Liver (tissue), 3 donors: ENCODE results near the gene GTF2F2.

Experiments
- EGR1 ChIP-seq, 2 donors: IDR thresholded peaks; 2 replicates each; pipeline ENCODE4 v1.6.1; 2016 to 2018; ENCODE audit warnings: antibody characterized with exemption in 2 of 2, low read depth in 2 of 2
- HNF4G ChIP-seq: IDR thresholded peaks from 2 replicates; pipeline ENCODE4 v1.6.1; 2016; ENCODE audit warnings: antibody characterized with exemption
- RXRA ChIP-seq, 2 donors: IDR thresholded peaks; 2 replicates each; pipeline ENCODE4 v1.6.1; 2017 to 2018; ENCODE audit warnings: antibody characterized with exemption in 2 of 2, mild to moderate bottlenecking in 1 of 2
- TAF1 ChIP-seq: conservative IDR thresholded peaks from 2 replicates; pipeline ENCODE4 v1.6.1; 2016; ENCODE audit warnings: antibody characterized with exemption, mild to moderate bottlenecking
- YY1 ChIP-seq: IDR thresholded peaks from 2 replicates; pipeline ENCODE4 v1.6.1; 2016; ENCODE audit warnings: antibody characterized with exemption, mild to moderate bottlenecking
- TF ChIP-seq, protein P1 (sequence below): fragments of 150-350 bp; IDR thresholded peaks from 2 replicates; pipeline ENCODE4 v1.5.1; 2017; ENCODE audit warnings: improper control_type of control experiment, low read depth, low read length; ENCODE audit not compliant: missing input control
- TF ChIP-seq, protein P2 (sequence below): IDR thresholded peaks from 2 replicates; pipeline ENCODE4 v1.6.1; 2016; ENCODE audit warnings: antibody characterized with exemption, mild to moderate bottlenecking
- donor health status: healthy.
- donor health status: healthy.

GRCh38 chr13:45242070-45242469 is 121.8 kb downstream of the GTF2F2 start:
- TF ChIP-seq, protein P1, sequence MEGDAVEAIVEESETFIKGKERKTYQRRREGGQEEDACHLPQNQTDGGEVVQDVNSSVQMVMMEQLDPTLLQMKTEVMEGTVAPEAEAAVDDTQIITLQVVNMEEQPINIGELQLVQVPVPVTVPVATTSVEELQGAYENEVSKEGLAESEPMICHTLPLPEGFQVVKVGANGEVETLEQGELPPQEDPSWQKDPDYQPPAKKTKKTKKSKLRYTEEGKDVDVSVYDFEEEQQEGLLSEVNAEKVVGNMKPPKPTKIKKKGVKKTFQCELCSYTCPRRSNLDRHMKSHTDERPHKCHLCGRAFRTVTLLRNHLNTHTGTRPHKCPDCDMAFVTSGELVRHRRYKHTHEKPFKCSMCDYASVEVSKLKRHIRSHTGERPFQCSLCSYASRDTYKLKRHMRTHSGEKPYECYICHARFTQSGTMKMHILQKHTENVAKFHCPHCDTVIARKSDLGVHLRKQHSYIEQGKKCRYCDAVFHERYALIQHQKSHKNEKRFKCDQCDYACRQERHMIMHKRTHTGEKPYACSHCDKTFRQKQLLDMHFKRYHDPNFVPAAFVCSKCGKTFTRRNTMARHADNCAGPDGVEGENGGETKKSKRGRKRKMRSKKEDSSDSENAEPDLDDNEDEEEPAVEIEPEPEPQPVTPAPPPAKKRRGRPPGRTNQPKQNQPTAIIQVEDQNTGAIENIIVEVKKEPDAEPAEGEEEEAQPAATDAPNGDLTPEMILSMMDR = no peak
- TF ChIP-seq, protein P2, sequence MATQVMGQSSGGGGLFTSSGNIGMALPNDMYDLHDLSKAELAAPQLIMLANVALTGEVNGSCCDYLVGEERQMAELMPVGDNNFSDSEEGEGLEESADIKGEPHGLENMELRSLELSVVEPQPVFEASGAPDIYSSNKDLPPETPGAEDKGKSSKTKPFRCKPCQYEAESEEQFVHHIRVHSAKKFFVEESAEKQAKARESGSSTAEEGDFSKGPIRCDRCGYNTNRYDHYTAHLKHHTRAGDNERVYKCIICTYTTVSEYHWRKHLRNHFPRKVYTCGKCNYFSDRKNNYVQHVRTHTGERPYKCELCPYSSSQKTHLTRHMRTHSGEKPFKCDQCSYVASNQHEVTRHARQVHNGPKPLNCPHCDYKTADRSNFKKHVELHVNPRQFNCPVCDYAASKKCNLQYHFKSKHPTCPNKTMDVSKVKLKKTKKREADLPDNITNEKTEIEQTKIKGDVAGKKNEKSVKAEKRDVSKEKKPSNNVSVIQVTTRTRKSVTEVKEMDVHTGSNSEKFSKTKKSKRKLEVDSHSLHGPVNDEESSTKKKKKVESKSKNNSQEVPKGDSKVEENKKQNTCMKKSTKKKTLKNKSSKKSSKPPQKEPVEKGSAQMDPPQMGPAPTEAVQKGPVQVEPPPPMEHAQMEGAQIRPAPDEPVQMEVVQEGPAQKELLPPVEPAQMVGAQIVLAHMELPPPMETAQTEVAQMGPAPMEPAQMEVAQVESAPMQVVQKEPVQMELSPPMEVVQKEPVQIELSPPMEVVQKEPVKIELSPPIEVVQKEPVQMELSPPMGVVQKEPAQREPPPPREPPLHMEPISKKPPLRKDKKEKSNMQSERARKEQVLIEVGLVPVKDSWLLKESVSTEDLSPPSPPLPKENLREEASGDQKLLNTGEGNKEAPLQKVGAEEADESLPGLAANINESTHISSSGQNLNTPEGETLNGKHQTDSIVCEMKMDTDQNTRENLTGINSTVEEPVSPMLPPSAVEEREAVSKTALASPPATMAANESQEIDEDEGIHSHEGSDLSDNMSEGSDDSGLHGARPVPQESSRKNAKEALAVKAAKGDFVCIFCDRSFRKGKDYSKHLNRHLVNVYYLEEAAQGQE = no peak
- TF ChIP-seq TAF1 (no peak), EGR1 (IDR thresholded peaks at IDR 0.05; ENCODE audit: low read depth in 2 of 2) (no peak), RXRA (IDR thresholded peaks at IDR 0.05) (peak in 1 of 2 donors; percentile 39), HNF4G (no peak), YY1 (no peak)
